H1 (cell line): ENCODE data around the gene PPARA.

Experiments used
- CTCF ChIP-seq, 3 experiments: IDR thresholded peaks; 1 replicate in 2 of 3; 2 replicates in 1 of 3; pipeline versions ENCODE4 v1.5.1 to v1.6.1; 2011; ENCODE audit warnings: low read length in 3 of 3, mild to moderate bottlenecking in 3 of 3, inconsistent platforms in 2 of 3, low read depth in 1 of 3, moderate library complexity in 1 of 3; ENCODE audit not compliant: insufficient read depth in 1 of 3; ENCODE audit errors: control extremely low read depth in 1 of 3
- MAX ChIP-seq: IDR thresholded peaks from 2 replicates; pipeline ENCODE4 v1.6.1; 2012; ENCODE audit warnings: inconsistent platforms
- POLR2A ChIP-seq, 2 experiments: IDR thresholded peaks; 1 replicate in 1 of 2; 2 replicates in 1 of 2; pipeline ENCODE4 v1.6.1; 2011; ENCODE audit warnings: low read depth in 2 of 2, low read length in 2 of 2, mild to moderate bottlenecking in 2 of 2; ENCODE audit errors: control extremely low read depth in 1 of 2
- SRF ChIP-seq: IDR thresholded peaks from 2 replicates; pipeline ENCODE4 v1.6.1; 2011; ENCODE audit warnings: mild to moderate bottlenecking, low read depth, low read length, moderate library complexity

- TF ChIP-seq MAX: no peak
- TF ChIP-seq CTCF (IDR thresholded peaks at IDR 0.05; ENCODE audit: control extremely low read depth in 1 of 3, insufficient read depth in 1 of 3, low read depth in 1 of 3, low read length in 3 of 3): no peak
- no peak for TF ChIP-seq SRF
- TF ChIP-seq POLR2A (IDR thresholded peaks at IDR 0.05; ENCODE audit: control extremely low read depth in 1 of 2, low read depth in 2 of 2, low read length in 2 of 2): no peak
These were observed 24.2 kb upstream of the PPARA start for GRCh38 chr22:46125816-46126765.
